A673 (cell line): ENCODE measurements around the gene CYP27C1. TPM values are rescaled to one million over a fixed set of nuclear protein-coding genes. Genes with fewer than 3 reads are reported as not detected.

Source experiments
- BruUV-seq: library from RNA; stranded (reverse); fragments of 400-500 nt; replicated peaks from 2 replicates; lab custom pipeline; 2021; lab: Mats Ljungman, UMichigan
- CTCF ChIA-PET: fragments of 300-600 bp; sonication (Branson Sonifier 250); formaldehyde crosslinking; loops from one replicate; lab custom pipeline; 2022; ENCODE audit warnings: antibody characterized with exemption; lab: Charles Lee
- POLR2A ChIA-PET: fragments of 300-600 bp; sonication (Branson Sonifier 250); formaldehyde crosslinking; loops from one replicate; lab custom pipeline; 2022; ENCODE audit warnings: antibody characterized with exemption; ENCODE audit not compliant: low non-redundant PET; lab: Charles Lee
- DNase-seq: peaks from one replicate; pipeline ENCODE4 v3.0.0-alpha.2; 2015; ENCODE audit warnings: low spot score
- H3K27ac ChIP-seq: fragments of 200-600 bp; sonication (generic); 2 replicates; pipeline ENCODE4 v1.5.1; 2016; ENCODE audit warnings: mixed run types, low read depth, mild to moderate bottlenecking, mixed read lengths, antibody characterized with exemption, low read length; ENCODE audit not compliant: poor library complexity, severe bottlenecking
- H3K27me3 ChIP-seq: fragments of 200-600 bp; sonication (generic); replicated peaks from 2 replicates; pipeline ENCODE4 v1.6.1; 2017; ENCODE audit warnings: mixed run types, low read depth, mild to moderate bottlenecking, mixed read lengths, antibody characterized with exemption, low read length; ENCODE audit not compliant: insufficient read depth, poor library complexity
- H3K36me3 ChIP-seq: fragments of 200-600 bp; sonication (generic); 2 replicates; pipeline ENCODE4 v1.6.1; 2016; ENCODE audit warnings: mixed run types, mild to moderate bottlenecking, mixed read lengths, antibody characterized with exemption, low read length; ENCODE audit not compliant: insufficient read depth, poor library complexity, severe bottlenecking
- H3K4me1 ChIP-seq: fragments of 200-600 bp; sonication (generic); 2 replicates; pipeline ENCODE4 v1.6.1; 2017; ENCODE audit warnings: mixed run types, mild to moderate bottlenecking, mixed read lengths, antibody characterized with exemption, low read length; ENCODE audit not compliant: insufficient read depth, poor library complexity, severe bottlenecking
- H3K4me3 ChIP-seq: fragments of 200-600 bp; sonication (generic); 2 replicates; pipeline ENCODE4 v1.5.1; 2016; ENCODE audit warnings: low read depth, mixed run types, mild to moderate bottlenecking, mixed read lengths, low read length; ENCODE audit not compliant: poor library complexity, severe bottlenecking
- H3K9me3 ChIP-seq: fragments of 200-600 bp; sonication (generic); 2 replicates; pipeline ENCODE4 v1.6.1; 2016; ENCODE audit warnings: mixed run types, low read depth, mild to moderate bottlenecking, mixed read lengths, antibody characterized with exemption, low read length; ENCODE audit not compliant: poor library complexity, severe bottlenecking
- EZH2 ChIP-seq: fragments of 200-600 bp; sonication (generic); IDR thresholded peaks from 2 replicates; pipeline ENCODE4 v1.6.1; 2017; ENCODE audit warnings: borderline replicate concordance, low read depth, mild to moderate bottlenecking, mixed read lengths, antibody characterized with exemption, low read length; ENCODE audit not compliant: poor library complexity, severe bottlenecking
- intact Hi-C: fragments of 100-400 bp; cut with micrococcal nuclease; formaldehyde crosslinking; loops from one replicate; pipeline ENCODE4 v1.10.0; 2022; ENCODE audit not compliant: unreplicated experiment
- total RNA-seq: library from RNA; stranded (reverse); gene quantifications from 2 replicates; pipeline ENCODE4 v1.2.3, GENCODE V29; 2021
- TF ChIP-seq, protein P1 (sequence below): fragments of 300-800, 200-600 bp; sonication (generic); conservative IDR thresholded peaks from 2 replicates; pipeline ENCODE4 v1.5.1; 2017; ENCODE audit warnings: low read depth, mild to moderate bottlenecking, antibody characterized with exemption, low read length, moderate library complexity, mixed read lengths

Gene CYP27C1
- total RNA-seq, 1 experiment from 2014 or later = 4.2 TPM

- no peak for DNase-seq
- no peak overlapping the region for H3K4me3 ChIP-seq
- BruUV-seq = no TSS peak
- no peak for TF ChIP-seq EZH2
- TF ChIP-seq, protein P1, sequence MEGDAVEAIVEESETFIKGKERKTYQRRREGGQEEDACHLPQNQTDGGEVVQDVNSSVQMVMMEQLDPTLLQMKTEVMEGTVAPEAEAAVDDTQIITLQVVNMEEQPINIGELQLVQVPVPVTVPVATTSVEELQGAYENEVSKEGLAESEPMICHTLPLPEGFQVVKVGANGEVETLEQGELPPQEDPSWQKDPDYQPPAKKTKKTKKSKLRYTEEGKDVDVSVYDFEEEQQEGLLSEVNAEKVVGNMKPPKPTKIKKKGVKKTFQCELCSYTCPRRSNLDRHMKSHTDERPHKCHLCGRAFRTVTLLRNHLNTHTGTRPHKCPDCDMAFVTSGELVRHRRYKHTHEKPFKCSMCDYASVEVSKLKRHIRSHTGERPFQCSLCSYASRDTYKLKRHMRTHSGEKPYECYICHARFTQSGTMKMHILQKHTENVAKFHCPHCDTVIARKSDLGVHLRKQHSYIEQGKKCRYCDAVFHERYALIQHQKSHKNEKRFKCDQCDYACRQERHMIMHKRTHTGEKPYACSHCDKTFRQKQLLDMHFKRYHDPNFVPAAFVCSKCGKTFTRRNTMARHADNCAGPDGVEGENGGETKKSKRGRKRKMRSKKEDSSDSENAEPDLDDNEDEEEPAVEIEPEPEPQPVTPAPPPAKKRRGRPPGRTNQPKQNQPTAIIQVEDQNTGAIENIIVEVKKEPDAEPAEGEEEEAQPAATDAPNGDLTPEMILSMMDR = no peak
- no peaks in the 10 kb centered on the region for H3K36me3 ChIP-seq
- H3K27ac ChIP-seq = no peak overlapping the region
- no peaks in the 10 kb centered on the region for H3K9me3 ChIP-seq
- H3K27me3 ChIP-seq = no peaks in the 10 kb centered on the region
- H3K4me1 ChIP-seq = no peaks in the 10 kb centered on the region
- intact Hi-C loops = no loop called here
- POLR2A ChIA-PET = no interaction called here
- CTCF ChIA-PET = no interaction called here
Measured at GRCh38 chr2:127139766-127140165, 80.3 kb downstream of the CYP27C1 start.

DNA sequence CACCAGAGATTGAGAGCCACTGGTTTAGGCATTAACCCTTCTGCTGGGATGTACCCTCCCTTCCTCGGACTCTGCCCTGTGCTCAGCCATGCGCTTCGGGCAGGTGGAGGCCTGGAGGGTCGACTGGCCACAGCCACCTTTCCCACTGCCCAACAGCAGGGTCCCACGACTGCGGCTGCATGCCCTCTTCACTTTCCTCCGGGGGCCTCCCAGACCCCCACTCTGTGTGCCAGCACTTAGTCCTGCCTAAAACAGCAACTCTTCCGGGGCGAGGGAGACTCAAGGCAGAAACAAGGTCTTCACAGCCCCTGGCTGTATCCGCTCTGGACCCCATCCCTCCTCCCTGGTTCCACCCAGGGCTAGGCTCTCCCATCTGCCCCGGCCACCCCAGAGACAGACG, 81.8 kb downstream of the CYP27C1 start:
- TF ChIP-seq, protein P1 = no peak
- no peak for TF ChIP-seq EZH2
- intact Hi-C loops = no loop called here
- Histone ChIP-seq H3K4me3 (no peak overlapping the region), H3K36me3 (no peaks in the 10 kb centered on the region), H3K27me3 (no peaks in the 10 kb centered on the region), H3K9me3 (no peaks in the 10 kb centered on the region), H3K27ac (no peak overlapping the region), H3K4me1 (no peaks in the 10 kb centered on the region)
- no TSS peak for BruUV-seq
- DNase-seq = no peak
- ChIA-PET CTCF (no interaction called here), POLR2A (no interaction called here)

- no TSS peak for BruUV-seq
- H3K36me3 ChIP-seq = no peaks in the 10 kb centered on the region
- no peak overlapping the region for H3K27ac ChIP-seq
- no peaks in the 10 kb centered on the region for H3K27me3 ChIP-seq
- no peaks in the 10 kb centered on the region for H3K9me3 ChIP-seq
- no peak for DNase-seq
- intact Hi-C loops = no loop called here
- TF ChIP-seq, protein P1 = no peak
- no peak for TF ChIP-seq EZH2
- ChIA-PET CTCF (interaction anchor here (0.6 kb wide), 1 partner anchor 16 kb away, joined by 3 read pairs; no protein-coding TSS in a partner anchor), POLR2A (no interaction called here)
- no peak overlapping the region for H3K4me3 ChIP-seq
- no peaks in the 10 kb centered on the region for H3K4me1 ChIP-seq
Measured at GRCh38 chr2:127137741-127138140, 82.4 kb downstream of the CYP27C1 start.
